Measurements from ENCODE around the gene QSOX2. TPM values are rescaled to one million over a fixed set of nuclear protein-coding genes. Genes with fewer than 3 reads are reported as not detected.

QSOX2 gene, protein sequence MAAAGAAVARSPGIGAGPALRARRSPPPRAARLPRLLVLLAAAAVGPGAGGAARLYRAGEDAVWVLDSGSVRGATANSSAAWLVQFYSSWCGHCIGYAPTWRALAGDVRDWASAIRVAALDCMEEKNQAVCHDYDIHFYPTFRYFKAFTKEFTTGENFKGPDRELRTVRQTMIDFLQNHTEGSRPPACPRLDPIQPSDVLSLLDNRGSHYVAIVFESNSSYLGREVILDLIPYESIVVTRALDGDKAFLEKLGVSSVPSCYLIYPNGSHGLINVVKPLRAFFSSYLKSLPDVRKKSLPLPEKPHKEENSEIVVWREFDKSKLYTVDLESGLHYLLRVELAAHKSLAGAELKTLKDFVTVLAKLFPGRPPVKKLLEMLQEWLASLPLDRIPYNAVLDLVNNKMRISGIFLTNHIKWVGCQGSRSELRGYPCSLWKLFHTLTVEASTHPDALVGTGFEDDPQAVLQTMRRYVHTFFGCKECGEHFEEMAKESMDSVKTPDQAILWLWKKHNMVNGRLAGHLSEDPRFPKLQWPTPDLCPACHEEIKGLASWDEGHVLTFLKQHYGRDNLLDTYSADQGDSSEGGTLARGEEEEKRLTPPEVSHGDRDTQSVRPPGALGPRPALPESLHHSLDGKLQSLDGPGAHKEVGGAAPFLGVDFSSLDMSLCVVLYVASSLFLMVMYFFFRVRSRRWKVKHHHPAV
- total RNA-seq (1 to 10 TPM; 4.6 to 9.1 (median 7.7) TPM), polyA plus RNA-seq (1 to 10 TPM; 5.6 to 8.6 TPM)
- long read RNA-seq, donor 1, partial matches to known transcripts, result 0 of 3 reads
- long read RNA-seq, donor 1, other reads (novel, unspliced or antisense), result 3 of 3 reads
- long read RNA-seq, donor 2, partial matches to known transcripts, result 1 of 10 reads
- long read RNA-seq, donor 2, other reads (novel, unspliced or antisense), result 9 of 10 reads
- long read RNA-seq, donor 3, partial matches to known transcripts, result 0 of 5 reads
- long read RNA-seq, donor 3, other reads (novel, unspliced or antisense), result 5 of 5 reads

DNA sequence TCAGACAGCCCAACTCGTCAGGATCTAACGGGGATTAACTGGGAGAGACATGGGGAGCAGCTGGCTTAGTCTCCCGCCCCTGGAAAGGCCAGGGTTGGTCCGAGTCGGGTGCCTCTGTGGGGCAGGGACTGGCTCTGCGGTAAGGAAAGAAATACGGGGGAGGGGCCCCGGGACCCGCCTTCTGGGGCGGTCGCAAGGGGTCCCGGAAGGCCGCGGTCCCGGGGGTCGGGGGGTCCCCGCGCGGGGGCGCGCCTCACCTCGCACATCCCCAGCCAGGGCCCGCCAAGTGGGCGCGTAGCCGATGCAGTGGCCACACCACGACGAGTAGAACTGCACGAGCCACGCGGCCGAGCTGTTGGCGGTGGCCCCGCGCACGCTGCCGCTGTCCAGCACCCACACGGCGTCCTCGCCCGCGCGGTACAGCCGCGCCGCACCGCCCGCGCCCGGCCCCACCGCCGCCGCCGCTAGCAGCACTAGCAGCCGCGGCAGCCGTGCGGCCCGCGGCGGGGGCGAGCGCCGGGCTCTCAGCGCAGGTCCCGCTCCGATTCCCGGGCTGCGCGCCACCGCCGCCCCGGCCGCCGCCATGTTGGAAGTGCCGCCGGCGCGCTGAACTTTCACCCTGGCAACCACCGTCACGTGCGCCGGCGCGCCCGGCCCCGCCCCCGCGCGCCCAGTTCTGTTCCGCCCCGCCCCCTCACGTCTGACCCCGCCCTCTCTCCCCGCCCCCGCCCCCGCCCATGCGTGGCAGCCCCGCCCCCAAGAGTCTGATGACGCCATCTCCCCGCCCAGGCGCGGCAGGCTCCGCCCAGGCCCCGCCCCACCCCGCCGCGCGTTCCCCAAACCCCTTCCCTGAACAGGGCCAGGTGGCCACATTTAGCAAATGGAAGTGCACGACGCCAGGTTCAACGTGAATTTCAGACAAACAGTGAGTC lies at the start of gene QSOX2:
Gene QSOX2 (minus strand): TSS at position 594 of the 932 bp plus-strand sequence. CDS start 9 bp downstream, at position 585.
- peak; percentile 81 to 92 (median 88) for ATAC-seq
- TF ChIP-seq, protein P1, sequence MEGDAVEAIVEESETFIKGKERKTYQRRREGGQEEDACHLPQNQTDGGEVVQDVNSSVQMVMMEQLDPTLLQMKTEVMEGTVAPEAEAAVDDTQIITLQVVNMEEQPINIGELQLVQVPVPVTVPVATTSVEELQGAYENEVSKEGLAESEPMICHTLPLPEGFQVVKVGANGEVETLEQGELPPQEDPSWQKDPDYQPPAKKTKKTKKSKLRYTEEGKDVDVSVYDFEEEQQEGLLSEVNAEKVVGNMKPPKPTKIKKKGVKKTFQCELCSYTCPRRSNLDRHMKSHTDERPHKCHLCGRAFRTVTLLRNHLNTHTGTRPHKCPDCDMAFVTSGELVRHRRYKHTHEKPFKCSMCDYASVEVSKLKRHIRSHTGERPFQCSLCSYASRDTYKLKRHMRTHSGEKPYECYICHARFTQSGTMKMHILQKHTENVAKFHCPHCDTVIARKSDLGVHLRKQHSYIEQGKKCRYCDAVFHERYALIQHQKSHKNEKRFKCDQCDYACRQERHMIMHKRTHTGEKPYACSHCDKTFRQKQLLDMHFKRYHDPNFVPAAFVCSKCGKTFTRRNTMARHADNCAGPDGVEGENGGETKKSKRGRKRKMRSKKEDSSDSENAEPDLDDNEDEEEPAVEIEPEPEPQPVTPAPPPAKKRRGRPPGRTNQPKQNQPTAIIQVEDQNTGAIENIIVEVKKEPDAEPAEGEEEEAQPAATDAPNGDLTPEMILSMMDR (IDR thresholded peaks at IDR 0.05), result no peak
- intact Hi-C loops (cut with DNase I), result loop anchor here in 1 of 10 donors (10.0 kb wide), 1 partner anchor 261 kb away; no protein-coding TSS in a partner anchor
- Histone ChIP-seq H3K4me3 (peak within 1 kb of the TSS; percentile 58 to 89 (median 80)), H3K36me3 (no peaks in the 10 kb centered on the region), H3K4me1 (peaks cover 5 to 49% (median 28%) of the 10 kb centered on the region in 9 donors), H3K27me3 (no peaks in the 10 kb centered on the region), H3K27ac (peak within 1 kb of the TSS in 7 of 10 donors; percentile 25 to 55 (median 37)), H3K9me3 (no peaks in the 10 kb centered on the region)
- peak; percentile 81 to 88 for DNase-seq
- WGBS, 2 donors, result 1% methylated on average over 65 to 111 of the region's 112 CpGs

DNA sequence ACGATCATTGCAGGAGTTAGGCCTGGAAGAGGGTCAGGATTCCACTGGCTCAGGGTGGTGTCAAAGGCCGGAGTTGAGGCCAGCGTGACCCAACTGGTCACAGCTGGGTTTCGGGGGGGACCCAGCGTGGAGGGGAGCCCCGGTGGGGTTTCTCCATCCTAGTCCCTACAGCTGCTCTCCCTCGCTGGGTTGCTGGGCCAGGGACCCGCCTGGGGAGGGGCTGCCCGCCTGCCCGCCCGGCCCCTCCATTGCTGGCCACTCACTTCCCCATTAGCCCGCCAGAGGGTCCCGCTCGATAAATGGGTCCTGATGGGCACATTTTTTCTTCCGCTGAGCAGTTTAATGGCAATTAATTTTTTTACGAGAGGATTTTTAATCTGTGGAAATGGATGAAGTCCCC lies 49.4 kb upstream of the QSOX2 start:
- TF ChIP-seq, protein P1 (IDR thresholded peaks at IDR 0.05), result no peak
- ATAC-seq (no peak), DNase-seq (no peak)
- WGBS, 2 donors, result 92 to 93% methylated on average over 16 of the region's 16 CpGs
- Histone ChIP-seq H3K27me3 (peaks cover 0 to 15% (median 0%) of the 10 kb centered on the region in 7 donors), H3K9me3 (no peaks in the 10 kb centered on the region), H3K27ac (no peak overlapping the region), H3K4me1 (no peaks in the 10 kb centered on the region), H3K36me3 (no peaks in the 10 kb centered on the region), H3K4me3 (no peak overlapping the region)
- intact Hi-C loops (cut with DNase I), result no loop called here

DNA sequence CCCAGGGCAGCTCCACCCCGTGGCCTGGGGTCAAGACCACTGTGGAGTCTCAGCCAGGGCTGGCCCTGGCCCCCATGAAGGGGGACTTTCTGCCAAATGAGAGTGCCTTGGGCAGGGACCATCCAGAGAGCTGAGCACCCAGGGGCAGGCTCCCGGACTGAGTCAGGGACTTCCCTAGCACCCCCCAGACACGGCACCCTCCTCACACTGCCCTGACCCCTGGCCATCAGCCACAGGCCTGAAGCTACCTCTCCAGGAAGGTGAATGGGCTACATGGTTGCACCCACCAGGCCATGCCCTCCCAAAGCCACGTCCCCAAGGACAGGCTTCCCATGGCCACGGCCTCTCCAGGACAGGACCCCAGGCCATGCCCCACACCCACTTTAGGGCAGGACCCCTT lies 48.8 kb upstream of the QSOX2 start:
- H3K27me3 ChIP-seq, result peaks cover 0 to 21% (median 0%) of the 10 kb centered on the region in 7 donors
- H3K9me3 ChIP-seq, result no peaks in the 10 kb centered on the region
- 76 to 82% methylated on average over 5 of the region's 5 CpGs for WGBS, 2 donors
- H3K27ac ChIP-seq, result no peak overlapping the region
- peak in 1 of 2 donors; percentile 4 for DNase-seq
- TF ChIP-seq, protein P1 (IDR thresholded peaks at IDR 0.05), result no peak
- intact Hi-C loops (cut with DNase I), result no loop called here
- no peaks in the 10 kb centered on the region for H3K4me1 ChIP-seq
- no peaks in the 10 kb centered on the region for H3K36me3 ChIP-seq
- ATAC-seq, result no peak
- H3K4me3 ChIP-seq, result no peak overlapping the region
